NCI-H510A treated with DMSO at 0.1 percent for 48 hours (cell line): ENCODE data around the gene FGF22.
"Not testable (repeated sequence)": the region's sequence is repeated elsewhere in the genome, so short reads cannot be mapped to it uniquely, and the experiment has no call there.

Source experiments
- DNase-seq: peaks from one replicate; lab custom pipeline; 2025; lab: John Stamatoyannopoulos, UW

FGF22 gene

DNA sequence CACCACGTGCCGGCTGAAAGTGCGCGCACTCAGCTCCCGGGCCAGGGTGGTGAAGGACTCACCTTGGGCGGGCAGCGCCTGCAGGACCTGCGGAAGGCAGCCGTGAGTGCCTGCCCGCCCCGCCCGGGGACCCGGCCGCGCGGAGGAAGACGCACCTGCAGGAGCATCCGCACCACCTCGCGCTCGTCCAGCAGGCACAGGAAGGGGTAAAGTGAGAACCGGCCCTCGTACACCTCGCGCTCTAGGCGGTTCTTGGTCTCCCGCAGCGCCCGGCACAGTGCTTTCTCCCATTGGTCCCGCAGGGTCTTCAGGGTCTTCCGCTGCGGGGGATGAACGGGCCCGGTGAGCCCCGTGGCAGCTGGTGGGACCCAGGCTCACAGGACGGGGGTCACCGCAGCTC is 17.0 kb upstream of the FGF22 start:
- DNase-seq, result no peak

DNA sequence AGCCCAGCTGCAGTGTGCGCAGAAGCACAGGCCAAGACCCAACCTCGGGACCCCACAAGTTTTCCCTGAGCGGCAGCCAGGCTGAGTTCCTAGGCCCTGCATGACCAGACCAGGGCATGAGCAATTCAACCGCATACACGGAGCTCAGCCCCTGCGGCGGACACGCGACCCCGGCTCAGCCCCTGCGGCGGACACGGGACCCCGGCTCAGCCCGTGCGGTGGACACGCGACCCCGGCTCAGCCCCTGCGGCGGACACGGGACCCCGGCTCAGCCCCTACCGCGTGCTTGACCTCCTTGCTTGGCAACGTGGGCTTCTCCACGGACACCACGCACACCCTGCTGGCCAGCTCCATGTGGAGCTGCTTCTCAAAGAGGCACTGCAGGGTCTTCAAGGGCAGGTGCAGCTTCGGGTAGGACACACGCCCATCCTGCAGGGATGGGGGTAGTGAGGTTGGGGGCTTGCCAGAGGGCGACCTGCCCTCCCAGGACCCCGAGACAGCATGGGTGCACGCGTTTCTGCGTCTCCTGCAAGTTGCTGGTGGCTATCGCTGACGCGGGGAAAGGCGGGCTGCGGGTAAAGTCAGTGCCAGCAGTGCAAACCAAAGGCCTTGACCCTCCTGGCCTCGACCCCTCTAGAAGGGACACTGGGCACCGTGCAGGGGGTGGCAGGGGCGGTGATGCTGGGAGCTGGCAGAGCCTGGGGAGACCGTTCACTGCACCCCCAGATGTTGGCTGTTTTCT is 16.3 kb upstream of the FGF22 start:
- DNase-seq, result no peak

DNA sequence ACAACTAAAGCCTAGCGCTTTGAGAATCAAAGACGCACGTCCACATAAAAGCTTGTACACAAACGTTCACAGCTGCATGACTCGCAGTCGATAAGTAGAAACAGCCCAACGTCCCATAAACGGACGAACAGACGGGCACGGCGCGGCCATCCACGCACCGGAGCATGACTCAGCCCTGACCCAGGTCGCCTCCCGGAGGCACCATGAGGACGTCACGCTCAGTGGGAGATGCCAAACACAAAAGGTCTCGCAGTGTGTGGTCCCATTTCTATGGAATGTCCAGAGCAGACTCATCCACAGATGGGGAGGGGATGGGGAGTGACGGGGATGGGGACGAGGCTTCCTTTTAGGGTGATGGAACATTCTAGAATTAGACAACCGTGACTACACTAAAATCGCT is 15.7 kb upstream of the FGF22 start:
- DNase-seq, result no peak

DNA sequence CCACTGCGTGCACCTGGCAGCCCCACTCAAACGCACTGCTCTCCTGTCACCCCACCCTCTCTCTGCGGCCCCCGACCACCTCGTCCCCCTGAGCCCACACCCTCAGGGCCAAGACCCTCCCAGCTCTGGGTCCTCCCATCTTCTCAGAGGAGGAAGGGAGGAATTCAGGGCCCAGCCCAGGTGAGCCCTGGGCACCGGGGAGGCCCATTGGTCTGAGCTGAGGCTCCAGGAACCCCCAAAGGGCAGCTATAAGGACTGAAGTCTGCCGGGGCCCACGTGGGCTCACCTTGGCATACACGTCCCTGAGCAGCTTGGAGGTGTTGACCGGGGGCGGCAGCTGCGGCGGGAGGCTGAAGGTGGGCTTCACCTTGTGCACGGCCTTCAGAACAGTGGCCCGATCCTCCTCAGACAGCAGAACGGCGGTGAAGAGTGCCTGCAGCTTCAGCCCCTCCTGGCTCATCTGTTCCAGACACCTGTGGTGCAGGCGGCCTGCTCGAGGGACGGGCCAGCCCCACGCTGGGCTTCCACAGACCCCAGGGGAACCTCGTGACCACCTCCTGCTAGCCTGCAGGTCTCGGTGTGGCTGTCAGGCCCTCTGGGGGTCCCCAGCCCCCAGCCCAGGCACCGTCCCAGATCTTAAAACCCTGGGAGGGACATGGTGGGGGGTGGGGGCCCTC is 15.1 kb upstream of the FGF22 start:
- DNase-seq, result no peak

DNA sequence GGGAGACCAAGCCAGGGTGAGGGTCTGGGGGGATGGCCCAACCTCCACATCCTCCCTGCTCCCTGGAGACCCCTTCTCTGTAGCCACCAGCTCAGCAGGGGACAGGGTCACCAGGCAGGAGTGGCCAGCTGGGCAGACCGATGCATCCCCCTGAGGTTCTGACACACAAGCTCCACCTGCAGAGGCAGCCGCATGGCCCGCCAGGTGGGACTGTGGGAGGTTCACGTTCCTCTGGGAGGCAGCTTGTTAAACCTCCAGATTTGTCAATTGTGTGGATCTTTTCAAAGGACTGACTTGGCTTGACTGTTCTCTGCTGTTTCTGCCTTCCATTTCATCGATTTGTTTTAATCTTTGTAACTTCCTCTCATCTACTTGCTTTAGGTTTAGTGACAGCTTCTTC is 14.4 kb upstream of the FGF22 start:
- DNase-seq, result no peak

DNA sequence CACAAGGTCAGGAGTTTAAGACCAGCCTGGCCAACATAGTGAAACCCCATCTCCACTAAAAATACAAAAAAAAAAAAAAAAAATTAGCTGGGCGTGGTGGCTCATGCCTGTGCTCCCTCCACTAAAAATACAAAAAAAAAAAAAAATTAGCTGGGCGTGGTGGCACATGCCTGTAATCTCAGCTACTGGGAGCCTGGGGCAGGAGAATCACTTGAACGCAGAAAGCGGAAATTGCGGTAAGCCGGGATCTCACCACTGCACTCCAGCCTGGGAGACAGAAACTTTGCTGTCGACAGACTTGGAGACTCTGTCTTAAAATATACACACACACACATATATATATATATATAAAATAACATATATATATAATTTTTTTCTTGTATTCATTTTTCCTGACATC is 13.1 kb upstream of the FGF22 start:
- DNase-seq, result not testable (repeated sequence)

DNA sequence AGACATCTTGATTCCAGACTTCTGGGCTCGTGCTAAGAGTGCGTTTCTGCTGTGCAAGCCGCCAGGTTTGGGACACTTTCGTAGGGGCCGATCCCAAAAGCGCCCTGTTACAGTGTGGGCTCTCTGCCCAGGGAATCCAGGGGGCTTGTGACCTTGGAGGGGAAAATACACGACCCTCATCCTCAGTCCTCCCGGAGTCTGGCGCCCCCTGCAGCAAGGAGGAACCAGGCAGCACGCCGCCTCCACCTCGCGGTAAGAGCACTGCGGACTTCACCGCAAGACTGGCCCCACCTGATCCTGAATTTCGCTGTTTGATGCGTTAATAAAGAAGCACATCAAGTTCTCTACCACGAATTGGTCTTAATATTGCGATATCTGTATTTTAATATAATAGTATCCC is 11.5 kb upstream of the FGF22 start:
- DNase-seq, result no peak

DNA sequence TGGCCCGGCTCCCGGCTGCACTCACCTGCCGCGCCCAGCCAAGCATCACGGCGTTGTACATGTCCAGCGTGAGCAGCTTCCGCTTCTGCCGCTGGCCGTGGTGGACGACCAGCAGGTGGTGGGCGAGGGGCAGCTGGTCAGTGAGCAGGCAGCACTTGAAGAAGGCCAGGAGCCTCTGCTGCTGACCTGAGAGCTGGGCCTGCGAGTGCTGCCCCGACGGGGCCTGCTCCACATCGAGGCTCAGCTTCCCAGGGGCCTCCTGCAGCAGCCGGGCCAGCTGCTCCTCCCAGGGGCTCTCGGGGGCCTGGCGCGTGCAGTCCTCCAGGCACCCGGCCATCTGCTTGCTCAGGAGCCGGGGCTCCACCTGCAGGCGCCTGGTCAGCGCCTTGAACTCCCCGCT is 10.2 kb upstream of the FGF22 start:
- DNase-seq, result peak; percentile 11

DNA sequence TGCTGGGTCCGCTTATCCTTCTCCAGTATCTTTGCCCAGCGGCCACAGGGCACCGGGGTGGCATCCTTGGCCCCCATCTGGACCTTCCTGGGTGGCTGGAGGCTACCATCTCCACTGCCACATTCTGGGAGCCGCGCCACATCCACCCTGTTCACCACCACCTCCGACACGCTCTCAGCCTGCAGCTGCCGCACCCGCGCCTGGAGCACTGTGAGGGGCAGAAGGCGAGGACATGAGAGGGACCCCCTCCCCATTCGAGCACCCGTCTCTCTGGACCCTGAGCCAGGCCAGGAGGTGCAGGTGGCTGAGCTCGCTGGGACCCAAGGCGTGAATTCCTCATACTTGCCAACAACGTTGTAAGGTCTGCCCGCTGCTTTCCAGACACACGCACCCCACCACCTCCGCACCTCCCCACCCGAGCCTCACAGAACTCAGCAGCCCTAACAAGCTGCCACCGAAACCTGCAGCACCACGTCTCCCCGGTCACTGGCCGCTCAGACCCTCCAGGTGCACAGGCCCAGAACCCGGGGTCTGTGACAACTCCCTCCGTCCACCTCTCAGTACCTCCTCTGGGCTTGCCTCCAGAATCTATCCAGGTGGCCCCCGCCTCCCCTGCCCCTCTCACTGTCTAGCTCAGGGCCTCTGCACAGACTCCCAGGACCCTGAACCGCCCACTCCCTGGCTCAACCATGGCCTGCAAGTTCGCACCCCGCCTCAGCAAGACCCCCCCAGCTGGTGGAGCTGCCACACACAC is 9.5 kb upstream of the FGF22 start:
- DNase-seq, result no peak

DNA sequence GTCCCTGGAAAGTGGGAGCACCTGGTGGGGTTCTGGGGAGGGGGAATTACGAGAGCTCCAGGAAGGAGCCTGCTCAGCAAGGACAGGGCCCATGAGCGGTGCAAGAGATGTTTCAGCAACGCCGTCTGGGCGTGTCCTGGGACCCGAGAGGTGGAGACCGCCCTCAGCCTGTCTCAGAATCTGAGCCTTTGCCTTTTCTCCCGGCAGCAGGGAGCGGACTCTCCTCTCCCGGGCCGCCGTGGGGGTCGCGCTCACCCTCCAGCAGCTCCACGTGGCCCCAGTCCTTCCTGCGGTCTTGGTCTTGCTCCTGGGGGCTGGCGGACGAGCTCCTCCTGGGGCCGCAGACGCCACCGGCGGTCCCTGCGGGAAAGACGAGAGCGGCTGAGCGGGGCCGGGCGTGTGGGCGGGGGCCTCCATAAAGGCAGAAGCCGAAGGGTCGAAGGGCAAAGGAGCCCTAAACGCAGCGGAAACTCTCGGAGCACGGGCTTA is 7.1 kb upstream of the FGF22 start:
- peak; percentile 19 for DNase-seq

DNA sequence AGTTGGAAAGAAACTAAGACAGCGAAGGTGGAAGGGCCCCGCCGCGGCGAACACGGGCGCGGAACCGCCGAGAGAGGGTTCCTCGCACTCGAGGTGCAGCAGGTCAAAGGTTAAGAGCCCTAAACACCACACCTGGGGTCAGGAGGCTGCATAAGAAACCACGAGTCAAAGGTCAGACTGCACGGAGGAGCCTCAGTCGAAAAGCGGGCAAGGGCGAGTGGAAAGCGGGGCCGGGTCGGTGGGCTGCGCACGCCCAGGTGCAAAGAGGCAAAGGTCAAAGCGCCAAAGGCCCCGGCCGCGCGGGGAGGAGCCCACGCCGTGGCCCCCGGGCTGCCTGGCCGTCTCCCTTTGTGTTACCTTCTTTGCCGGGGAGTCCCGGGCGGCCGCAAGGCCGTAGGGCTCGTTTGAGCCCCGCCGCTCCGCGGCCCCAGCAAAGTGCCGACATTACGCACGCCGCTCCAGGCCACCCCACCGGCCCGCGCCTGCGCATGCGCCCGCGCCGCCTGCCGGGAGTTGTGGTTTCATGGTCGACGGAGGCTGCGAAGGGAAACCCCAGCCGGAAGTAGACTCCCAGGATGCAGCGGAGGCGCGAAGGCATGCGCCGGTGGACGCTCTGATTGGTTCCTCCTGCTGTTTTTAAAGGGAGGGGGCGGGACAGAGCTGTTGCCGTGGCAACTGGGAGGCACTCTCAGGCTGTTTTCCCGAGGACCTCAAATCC is 6.5 kb upstream of the FGF22 start, which contains the start of gene POLRMT:
POLRMT (minus strand) TSS at position 470 of the 718 bp plus-strand sequence; CDS start at position 445, 25 bp downstream.
- peak; percentile 75 for DNase-seq

DNA sequence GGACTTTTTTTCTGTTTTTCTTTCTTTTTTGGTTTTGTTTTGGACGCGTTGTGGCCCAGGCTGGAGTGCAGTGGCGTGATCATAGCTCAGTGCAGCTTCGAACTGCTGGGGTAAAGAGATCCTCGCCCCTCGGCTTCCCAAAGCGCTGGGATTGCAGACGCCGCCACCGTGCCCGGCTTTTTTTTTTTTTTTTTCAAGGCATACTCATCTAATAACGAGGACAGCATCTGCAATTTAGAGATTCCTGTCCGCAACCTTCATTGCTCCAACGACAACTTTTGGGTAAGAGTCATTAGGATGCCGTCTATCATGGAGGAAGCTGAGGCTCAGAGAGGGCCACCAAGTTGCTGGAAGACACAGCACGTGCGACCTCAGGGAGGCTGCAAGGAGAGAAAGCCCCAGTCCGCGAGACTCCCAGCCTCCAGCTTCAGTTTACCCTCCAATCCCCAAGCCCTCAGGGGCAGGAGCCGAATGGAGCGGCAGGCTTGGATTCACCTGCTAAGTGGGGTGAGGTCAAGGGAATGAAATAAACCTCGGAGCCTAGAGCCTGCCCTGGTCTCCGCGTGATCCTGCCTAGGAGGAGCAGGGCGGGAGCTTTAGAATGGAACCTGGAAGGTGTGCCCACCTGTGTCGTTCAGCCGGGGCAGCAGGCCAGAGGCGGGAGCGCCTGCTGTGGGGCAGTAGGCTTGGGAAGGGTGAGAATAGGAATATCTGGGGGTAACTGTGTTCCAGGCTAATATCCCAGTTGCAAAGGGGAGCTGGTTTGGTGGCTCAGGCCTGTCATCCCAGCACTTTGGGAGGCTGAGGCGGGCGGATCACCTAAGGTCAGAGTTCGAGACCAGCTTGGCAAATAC is 5.7 kb upstream of the FGF22 start:
- DNase-seq, result no peak

DNA sequence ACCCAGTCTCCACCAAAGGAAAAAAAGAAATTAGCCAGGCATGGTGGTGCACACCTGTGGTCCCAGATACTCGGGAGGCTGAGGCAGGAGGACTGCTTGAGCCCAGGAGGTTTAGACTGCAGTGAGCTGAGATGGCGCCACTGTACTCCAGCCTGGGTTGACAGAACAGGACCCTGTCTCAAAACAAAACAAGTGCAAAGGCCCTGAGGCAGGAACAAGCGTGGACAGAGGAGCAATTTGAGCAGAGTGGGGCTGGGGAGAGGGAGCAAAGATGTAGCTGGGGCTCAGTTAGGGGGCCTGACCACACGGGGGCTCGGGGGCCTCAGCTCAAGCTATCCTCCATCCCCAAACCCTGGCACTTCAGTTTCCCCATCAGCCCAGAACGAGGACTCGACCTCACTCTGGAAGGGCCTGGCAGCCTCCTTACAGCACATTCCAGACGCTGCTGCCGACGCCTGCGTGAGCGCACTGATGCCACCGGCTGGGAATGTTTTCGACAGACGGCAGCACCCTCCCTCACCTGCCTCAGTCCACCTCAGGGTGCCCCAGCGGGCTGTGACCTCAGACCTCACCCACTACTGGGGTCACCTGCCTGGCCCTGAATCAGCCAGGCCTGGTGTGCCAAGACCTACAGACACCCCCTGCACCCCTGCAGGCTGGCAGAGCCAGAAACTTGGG is 4.6 kb upstream of the FGF22 start:
- no peak for DNase-seq

DNA sequence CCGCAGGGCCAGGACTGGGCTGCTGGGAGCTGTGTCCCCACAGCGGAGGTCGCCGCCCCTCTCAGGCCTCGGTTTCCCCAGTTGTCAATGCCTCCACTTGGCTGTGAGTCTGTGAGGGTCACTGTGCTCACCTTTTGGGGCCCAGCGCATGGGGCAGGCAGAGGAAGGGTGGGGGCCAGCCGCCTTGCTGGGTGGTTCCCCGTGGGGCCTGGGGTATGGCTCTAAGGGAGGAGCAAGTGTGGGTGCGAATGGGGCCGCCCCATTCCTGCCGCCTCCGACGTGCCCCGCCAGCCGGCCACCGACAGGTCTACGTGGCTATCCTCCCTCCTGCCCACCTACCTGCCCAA is 800 bp upstream of the FGF22 start:
- no peak for DNase-seq

DNA sequence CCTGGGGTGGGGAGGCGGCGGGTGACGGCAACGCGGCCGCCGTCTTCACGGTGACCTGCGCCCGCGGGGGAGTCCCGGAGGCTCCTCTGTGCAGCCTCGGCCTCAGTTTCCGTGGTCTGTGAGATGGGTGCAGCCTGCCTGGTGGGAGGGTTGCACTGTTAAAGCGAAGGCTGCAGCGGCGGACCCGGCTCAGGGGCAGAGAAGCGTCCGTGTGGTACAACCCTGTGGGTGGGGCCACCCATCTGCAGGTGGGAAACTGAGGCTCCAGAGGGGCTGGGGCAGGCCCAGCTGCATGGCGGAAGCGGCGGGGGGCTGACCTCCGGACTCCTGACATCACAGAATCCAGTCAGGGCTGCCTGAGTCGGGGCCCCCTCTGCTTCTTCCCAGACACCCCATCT is 481 bp downstream of the FGF22 start:
- no peak for DNase-seq

DNA sequence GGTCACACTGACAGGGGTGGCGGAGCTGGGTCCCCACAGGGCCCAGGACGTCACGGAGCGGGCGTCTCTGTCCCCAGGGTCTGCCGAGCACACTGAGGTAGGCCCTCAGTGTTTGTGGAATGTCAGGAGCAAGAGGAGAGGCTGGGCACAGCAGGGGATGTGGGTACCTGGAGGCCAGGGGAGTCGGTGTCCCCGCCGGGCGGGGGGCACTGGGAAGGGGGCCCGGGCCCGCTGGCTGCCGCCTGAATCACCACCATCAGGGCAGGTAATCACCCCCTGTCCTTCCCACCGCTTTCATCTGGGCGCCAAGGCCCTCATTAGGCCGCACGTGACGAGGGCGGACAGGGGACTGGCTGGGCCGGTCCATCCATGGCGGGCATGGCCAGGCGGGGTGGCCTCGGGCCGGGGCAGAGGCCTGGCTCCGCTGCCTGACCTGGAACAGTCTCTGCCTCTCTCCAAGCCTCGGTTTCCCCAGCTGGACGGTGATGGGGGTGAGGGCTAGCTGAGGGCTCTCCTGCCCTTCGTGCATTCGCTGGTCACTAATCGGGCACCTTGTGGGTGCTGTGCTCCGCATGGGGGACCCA is 1.0 kb downstream of the FGF22 start:
- DNase-seq, result no peak

DNA sequence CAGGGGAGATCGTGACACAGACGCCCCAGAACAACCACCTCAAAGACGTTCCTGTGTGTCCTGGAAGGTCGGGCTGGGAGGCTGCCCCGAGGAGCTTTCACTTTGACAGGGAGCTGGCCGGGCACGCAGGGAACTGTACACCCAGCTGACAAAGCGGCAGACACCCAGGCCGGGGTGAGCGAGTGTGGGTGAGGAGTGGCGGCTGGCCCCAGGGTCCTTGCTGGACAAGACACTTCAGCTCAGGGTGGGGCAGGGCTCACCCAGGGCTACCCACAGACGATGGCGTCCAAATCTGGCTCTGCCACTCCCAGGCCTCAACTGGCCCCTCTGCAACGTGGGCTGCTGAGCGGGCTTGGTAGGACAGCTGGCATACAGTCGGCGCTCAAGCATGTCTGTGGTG is 2.0 kb downstream of the FGF22 start:
- no peak for DNase-seq

DNA sequence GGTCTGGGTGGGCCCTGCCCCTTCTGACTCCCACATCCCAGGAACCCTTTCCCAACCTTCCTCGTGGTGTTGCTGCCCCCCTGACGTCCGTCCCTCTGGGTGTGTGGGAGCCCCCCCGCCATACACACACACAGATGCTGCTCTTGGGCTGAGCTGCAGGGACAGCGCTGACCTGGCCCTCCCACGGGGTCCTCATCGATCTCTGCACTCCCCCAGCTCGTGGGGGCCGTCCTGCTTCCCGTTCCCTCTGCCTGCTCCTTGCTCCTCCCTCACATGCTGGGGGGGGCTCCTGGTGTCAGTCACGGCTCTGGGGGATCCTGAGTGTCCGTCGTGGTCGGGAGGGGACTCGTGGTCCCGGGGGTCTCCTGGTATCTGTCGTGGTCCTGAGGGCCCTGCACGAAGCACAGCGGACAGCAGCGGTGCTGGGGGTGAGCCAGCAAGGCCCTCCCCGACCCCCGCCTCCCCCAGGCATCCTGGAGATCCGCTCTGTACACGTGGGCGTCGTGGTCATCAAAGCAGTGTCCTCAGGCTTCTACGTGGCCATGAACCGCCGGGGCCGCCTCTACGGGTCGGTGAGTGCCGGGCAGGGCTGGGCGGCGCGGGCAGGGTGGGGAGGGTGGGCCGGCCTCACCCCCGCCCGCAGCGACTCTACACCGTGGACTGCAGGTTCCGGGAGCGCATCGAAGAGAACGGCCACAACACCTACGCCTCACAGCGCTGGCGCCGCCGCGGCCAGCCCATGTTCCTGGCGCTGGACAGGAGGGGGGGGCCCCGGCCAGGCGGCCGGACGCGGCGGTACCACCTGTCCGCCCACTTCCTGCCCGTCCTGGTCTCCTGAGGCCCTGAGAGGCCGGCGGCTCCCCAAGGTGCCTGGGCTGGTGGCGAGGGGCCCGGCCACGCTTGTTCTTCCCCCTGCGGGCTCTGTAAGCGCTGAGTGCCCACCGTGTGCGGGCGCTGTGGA is 3.4 kb downstream of the FGF22 start:
- no peak for DNase-seq

DNA sequence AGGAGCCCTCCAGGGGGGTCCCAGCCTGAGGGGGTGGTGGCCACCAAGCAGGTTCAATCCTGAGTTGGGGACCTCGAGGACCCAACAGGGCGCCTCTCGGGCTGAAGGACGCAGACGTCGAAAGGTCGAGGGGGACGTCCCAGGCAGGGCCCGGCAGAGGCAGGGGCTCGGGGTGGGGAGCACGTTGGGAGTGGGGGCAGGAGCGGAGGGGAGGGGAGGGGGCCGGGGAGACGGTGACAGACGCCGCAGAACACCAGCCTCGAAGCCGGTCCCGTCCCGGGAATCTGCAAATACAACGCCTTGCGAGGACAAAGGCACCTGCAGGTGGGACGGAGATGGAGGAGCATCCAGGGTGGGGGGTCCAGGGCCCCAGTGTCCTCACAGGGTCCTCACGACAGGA is 4.1 kb downstream of the FGF22 start:
- DNase-seq, result no peak
